Measurements from ENCODE around the gene TFCP2L1. TPM values are rescaled to one million over a fixed set of nuclear protein-coding genes. Genes with fewer than 3 reads are reported as not detected.

The TFCP2L1 gene
- total and polyA plus RNA-seq, 2 donors (not counting 1 experiment from before 2014, with no cell fraction given), result not detected

DNA sequence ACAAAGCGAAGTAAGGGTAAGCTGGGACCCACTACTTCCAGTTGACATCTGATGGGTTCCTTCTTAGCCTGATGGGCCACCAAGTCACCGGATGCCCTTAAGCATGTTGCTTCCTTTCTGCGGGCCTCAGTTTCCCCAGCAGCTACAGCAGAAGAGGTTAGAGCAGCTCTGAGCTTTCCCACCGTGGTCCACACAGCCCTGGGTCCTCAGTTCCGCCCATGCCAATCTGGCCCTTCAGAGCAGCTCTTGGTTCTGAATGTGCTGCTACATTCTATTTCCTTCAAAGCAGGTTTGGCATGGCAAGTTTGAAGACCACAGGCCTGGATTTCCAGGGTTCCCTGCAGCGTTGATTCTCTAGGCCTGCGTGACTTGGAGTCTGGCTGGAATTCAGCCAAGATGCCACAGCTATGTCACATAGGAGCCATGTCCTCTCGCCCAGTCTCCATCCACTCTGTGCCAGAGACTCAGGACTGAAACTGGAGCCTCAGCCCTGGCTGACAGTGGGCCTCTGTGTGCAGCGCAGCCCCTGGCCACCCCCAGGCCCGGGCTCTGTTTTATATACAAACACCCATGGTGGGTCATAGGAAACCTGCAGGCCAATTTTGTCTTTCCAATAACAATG, 79.6 kb downstream of the TFCP2L1 start:
- Histone ChIP-seq H3K4me1 (ENCODE audit: control insufficient read depth, extremely low read depth, insufficient read depth, low read length) (no peaks in the 10 kb centered on the region), H3K4me2 (ENCODE audit: extremely low read depth, insufficient read depth, low read length) (no peak overlapping the region), H3K9ac (ENCODE audit: insufficient read depth, low read length) (no peak overlapping the region), H3K9me3 (ENCODE audit: control insufficient read depth, insufficient read depth, low read depth, low read length) (no peaks in the 10 kb centered on the region), H3K4me3 (replicated peaks in 1 of 4; ENCODE audit: control extremely low read depth in 1 of 4, insufficient read depth in 1 of 4, low read depth in 3 of 4, low read length in 4 of 4) (no peak overlapping the region), H2AFZ (ENCODE audit: low read length) (no peak overlapping the region), H3K36me3 (ENCODE audit: control insufficient read depth, insufficient read depth, low read length) (no peaks in the 10 kb centered on the region), H3K27me3 (ENCODE audit: control insufficient read depth, insufficient read depth, low read length) (no peaks in the 10 kb centered on the region), H3K79me2 (ENCODE audit: control insufficient read depth, insufficient read depth, low read length) (no peaks in the 10 kb centered on the region), H3K27ac (ENCODE audit: insufficient read depth, low read length) (no peak overlapping the region), H4K20me1 (ENCODE audit: control insufficient read depth, extremely low read depth, insufficient read depth, low read length) (no peaks in the 10 kb centered on the region)
- TF ChIP-seq, protein P1, sequence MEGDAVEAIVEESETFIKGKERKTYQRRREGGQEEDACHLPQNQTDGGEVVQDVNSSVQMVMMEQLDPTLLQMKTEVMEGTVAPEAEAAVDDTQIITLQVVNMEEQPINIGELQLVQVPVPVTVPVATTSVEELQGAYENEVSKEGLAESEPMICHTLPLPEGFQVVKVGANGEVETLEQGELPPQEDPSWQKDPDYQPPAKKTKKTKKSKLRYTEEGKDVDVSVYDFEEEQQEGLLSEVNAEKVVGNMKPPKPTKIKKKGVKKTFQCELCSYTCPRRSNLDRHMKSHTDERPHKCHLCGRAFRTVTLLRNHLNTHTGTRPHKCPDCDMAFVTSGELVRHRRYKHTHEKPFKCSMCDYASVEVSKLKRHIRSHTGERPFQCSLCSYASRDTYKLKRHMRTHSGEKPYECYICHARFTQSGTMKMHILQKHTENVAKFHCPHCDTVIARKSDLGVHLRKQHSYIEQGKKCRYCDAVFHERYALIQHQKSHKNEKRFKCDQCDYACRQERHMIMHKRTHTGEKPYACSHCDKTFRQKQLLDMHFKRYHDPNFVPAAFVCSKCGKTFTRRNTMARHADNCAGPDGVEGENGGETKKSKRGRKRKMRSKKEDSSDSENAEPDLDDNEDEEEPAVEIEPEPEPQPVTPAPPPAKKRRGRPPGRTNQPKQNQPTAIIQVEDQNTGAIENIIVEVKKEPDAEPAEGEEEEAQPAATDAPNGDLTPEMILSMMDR (conservative IDR thresholded peaks at IDR 0.05 in 1 of 2, IDR thresholded peaks at IDR 0.05 in 1 of 2; ENCODE audit: low read depth in 1 of 2, low read length in 2 of 2), result no peak
- TF ChIP-seq EZH2 (IDR thresholded peaks at IDR 0.05; ENCODE audit: low read length, missing control alignments), result no peak
- DNase-seq (ENCODE audit: low read depth in 2 of 2), result peak in 1 of 2 donors; percentile 13

DNA sequence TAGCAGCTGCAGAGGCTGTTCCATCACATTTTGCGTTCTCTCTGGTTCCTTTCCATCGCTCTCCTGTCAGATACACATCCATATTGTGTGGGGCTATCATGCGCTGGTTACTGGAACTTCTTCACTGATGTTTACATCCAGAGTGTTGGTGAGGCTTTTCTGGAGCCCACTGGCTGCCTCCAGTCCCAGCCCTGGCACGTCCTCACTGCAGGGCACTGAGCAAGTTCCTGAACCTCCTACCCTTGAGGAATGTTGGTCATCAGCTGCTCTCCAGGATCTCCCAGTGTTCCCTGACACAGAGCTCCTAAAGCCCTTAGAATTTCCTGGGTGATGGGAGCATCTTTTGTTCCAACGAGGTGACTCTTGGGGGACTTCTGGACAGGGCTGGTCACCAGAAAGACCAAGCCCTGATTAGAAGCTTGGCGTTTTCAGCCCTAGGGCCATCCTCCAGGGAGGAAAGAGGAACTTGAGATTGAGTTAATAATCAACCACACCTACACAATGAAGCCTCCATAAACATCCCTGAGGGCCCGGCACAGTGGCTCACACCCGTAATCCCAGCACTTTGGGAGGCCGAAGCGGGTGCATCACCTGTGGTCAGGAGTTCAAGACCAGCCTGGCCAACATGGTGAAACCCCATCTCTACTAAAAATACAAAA, 81.3 kb downstream of the TFCP2L1 start:
- Histone ChIP-seq H3K9me3 (ENCODE audit: control insufficient read depth, insufficient read depth, low read depth, low read length) (no peaks in the 10 kb centered on the region), H3K36me3 (ENCODE audit: control insufficient read depth, insufficient read depth, low read length) (no peaks in the 10 kb centered on the region), H3K27me3 (ENCODE audit: control insufficient read depth, insufficient read depth, low read length) (no peaks in the 10 kb centered on the region), H3K9ac (ENCODE audit: insufficient read depth, low read length) (no peak overlapping the region), H3K27ac (ENCODE audit: insufficient read depth, low read length) (no peak overlapping the region), H3K4me2 (ENCODE audit: extremely low read depth, insufficient read depth, low read length) (no peak overlapping the region), H3K79me2 (ENCODE audit: control insufficient read depth, insufficient read depth, low read length) (no peaks in the 10 kb centered on the region), H3K4me1 (ENCODE audit: control insufficient read depth, extremely low read depth, insufficient read depth, low read length) (no peaks in the 10 kb centered on the region), H2AFZ (ENCODE audit: low read length) (no peak overlapping the region), H4K20me1 (ENCODE audit: control insufficient read depth, extremely low read depth, insufficient read depth, low read length) (no peaks in the 10 kb centered on the region), H3K4me3 (replicated peaks in 1 of 4; ENCODE audit: control extremely low read depth in 1 of 4, insufficient read depth in 1 of 4, low read depth in 3 of 4, low read length in 4 of 4) (no peak overlapping the region)
- TF ChIP-seq, protein P1 (conservative IDR thresholded peaks at IDR 0.05 in 1 of 2, IDR thresholded peaks at IDR 0.05 in 1 of 2; ENCODE audit: low read depth in 1 of 2, low read length in 2 of 2), result no peak
- TF ChIP-seq EZH2 (IDR thresholded peaks at IDR 0.05; ENCODE audit: low read length, missing control alignments), result no peak
- DNase-seq (ENCODE audit: low read depth in 2 of 2), result no peak

DNA sequence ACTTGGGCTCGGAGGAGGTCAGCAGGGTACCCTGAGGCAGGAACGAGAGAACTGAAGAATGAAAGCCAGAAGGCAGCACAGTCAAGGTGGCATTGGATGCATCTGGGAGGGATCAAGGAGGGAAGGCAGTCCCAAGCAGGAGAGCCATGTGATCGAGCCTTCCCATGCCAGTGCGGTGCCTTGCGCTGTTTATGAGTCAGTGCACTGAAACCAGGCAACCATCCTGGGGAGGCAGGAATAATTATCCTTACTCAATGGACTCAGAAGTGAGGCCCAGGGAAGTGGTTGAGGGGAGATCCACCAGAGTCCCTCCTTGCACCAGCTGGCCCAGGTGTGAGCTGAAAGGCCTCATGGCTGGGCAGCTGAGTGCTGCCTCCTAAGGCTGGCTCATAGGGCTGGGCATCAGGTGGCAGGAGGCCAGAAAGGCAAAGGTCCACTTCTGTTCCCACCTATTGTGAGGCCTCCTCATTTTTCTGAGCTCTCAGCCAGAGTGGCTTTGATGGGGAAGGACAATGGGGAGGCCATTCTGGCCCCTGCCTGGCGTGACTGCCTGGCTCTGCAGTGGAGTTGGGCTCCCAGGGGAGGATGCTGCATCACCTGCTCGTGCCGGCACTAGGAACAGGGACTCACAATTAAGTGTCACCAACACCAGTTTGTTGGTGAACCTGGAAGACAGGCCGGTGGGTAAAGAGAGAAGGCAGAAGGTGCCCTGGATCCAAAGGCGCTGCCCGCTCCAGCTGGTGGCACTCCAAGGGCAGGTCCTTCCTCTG, 82.3 kb downstream of the TFCP2L1 start:
- TF ChIP-seq, protein P1 (conservative IDR thresholded peaks at IDR 0.05 in 1 of 2, IDR thresholded peaks at IDR 0.05 in 1 of 2; ENCODE audit: low read depth in 1 of 2, low read length in 2 of 2), result no peak
- no peak for TF ChIP-seq EZH2 (IDR thresholded peaks at IDR 0.05; ENCODE audit: low read length, missing control alignments)
- Histone ChIP-seq H4K20me1 (ENCODE audit: control insufficient read depth, extremely low read depth, insufficient read depth, low read length) (no peaks in the 10 kb centered on the region), H3K9me3 (ENCODE audit: control insufficient read depth, insufficient read depth, low read depth, low read length) (no peaks in the 10 kb centered on the region), H3K79me2 (ENCODE audit: control insufficient read depth, insufficient read depth, low read length) (no peaks in the 10 kb centered on the region), H3K4me3 (replicated peaks in 1 of 4; ENCODE audit: control extremely low read depth in 1 of 4, insufficient read depth in 1 of 4, low read depth in 3 of 4, low read length in 4 of 4) (no peak overlapping the region), H3K27ac (ENCODE audit: insufficient read depth, low read length) (no peak overlapping the region), H3K36me3 (ENCODE audit: control insufficient read depth, insufficient read depth, low read length) (no peaks in the 10 kb centered on the region), H3K9ac (ENCODE audit: insufficient read depth, low read length) (no peak overlapping the region), H2AFZ (ENCODE audit: low read length) (no peak overlapping the region), H3K4me2 (ENCODE audit: extremely low read depth, insufficient read depth, low read length) (no peak overlapping the region), H3K27me3 (ENCODE audit: control insufficient read depth, insufficient read depth, low read length) (no peaks in the 10 kb centered on the region), H3K4me1 (ENCODE audit: control insufficient read depth, extremely low read depth, insufficient read depth, low read length) (no peaks in the 10 kb centered on the region)
- DNase-seq (ENCODE audit: low read depth in 2 of 2), result no peak

Measured in fibroblast of lung (primary cell).